Stimulated activated CD4-positive, alpha-beta T cell treated with anti-CD3 and anti-CD28 coated beads, Interleukin-15, amount 100 ng/mL, for 24 hours (primary cell): ENCODE measurements around the gene CSNK1E.

Experiments
- DNase-seq: peaks from one replicate; pipeline ENCODE4 v3.0.0-alpha.2; 2020

The CSNK1E gene

DNA sequence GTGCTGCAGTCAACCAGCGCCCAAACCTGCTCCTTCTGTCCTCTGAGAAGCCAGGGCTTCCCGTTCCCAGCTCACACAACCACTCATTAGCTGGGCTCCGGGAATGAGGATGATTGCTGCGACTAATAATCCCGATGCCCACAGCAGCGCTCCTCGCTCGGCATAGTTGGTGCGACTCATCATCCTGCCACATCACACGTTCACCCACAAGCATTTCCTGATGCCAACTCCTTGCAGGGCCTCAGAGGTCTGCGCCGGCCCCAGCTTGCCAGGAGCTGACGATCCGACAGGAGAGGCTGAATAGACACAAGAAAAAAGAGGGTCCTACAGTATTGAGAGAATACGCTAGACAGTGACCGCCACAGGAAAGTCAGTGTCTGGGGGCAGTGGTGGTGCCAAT is 10.6 kb upstream of the CSNK1E start:
- no peak for DNase-seq

DNA sequence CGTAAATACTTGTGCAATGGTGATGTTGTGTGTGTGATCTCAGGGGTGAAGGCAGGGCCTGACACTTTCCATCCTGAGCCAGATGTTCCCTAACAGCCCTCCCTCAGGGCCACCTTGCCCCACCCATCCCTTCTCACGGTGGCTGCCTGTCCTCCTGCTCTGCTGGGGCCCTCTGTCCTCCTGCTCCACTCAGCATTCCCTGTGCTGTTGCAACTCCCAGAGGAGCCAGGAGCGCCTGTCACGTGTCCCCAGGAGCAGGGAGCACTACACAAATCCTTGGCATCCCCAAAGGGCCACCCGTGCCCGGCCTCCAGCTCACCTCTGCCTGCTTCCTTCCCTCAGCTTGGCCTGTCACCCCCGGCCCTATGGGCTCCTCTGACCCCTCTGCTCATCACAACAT is 10.2 kb upstream of the CSNK1E start:
- no peak for DNase-seq

DNA sequence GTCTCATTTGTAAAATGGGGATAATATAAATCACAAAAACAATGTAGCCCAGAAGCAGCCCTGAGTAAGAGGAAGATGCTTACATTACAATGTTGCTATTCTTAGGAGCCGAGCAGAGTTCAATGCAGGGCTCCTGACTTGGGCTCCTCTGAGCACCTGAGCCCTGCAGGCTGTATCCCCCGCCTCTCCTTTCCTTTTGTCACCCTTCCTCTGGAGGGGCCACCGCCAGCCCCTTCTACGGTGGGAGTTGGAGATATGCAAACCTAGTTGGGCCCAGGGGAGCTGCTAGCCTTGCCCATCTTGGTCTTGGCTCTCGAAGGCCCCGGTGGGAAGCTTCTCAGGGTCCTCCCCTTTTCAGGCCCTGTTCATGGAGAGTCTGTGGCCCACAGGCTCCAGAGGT is 8.4 kb upstream of the CSNK1E start:
- no peak for DNase-seq

DNA sequence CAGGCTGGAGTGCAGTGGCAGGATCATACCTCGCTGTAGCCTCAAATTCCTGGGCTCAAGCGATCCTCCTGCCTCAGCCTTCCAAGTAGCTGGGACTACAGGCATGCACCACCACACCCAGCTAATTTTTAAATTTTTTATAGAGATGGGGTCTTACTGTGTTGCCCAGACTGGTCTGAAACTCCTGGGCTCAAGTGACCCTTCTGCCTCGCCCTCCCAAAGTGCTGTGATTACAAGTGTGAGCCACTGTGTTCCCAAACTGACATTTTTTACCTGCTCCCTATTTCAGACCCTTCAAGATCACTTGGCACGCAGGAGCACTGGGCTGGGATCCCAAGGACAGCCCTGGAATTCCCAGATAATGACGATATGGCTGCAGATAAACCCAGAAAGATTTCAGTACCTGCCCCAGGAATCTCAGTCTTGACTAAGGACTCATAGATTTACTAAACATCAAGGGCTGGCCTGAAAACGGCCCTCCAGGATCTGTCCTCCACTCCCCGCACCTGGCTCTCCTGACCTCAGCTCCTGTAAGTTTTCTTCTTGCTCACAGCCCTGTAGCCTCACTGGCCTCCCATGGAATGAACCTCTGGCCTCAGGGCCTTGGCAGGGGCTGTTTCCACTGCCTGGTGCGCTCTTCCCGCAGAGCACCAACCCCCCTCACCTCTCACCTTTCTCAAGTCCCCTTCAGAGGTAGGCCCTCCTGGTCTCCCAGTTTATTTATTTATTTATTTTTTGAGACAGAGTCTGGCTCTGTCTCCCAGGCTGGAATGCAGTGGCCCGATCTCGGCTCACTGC is 3.6 kb upstream of the CSNK1E start:
- no peak for DNase-seq

DNA sequence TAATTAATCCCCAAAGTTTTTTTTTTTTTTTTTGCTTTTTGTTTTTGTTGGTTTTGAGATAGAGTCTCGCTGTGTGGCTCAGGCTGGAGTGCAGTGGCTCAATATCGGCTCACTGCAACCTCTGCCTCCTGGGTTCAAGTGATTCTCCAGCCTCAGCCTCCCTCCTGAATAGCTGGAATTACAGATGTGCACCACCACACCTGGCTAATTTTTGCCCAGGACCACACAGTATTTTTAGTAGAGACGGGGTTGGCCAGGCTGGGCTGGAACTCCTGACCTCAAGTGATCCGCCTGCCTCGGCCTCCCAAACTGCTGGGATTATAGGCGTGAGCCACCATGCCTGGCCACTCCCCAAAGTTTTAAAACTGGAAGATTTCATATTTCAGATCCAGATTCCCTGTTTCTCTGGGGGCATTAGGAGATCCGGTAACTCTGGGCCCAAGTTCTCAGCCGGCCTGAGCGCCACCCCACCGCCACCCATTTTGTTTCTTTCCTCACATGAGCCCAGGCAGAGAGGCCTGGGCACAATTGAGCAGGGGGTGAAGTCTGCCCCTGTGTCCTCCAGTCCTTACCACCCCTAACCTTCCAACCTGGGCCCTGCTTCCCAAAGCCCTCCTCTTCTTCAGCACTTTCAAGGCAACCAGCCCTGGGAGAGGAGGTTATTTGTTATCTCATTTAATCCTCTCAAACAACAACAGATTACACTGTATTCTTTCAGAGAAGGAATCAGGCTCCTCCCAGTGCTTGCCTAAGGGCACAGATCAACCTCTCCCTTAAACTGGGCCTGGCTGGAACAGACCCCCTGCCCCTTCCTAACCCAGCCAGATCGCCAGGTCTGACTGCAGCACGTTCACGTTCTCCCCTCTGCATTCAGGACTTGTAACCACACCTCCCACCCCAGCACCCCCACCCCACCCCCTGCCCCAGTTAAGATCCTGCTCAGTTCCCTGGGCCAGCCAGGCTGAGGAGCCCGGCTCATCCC is 1.9 kb upstream of the CSNK1E start:
- DNase-seq: no peak

DNA sequence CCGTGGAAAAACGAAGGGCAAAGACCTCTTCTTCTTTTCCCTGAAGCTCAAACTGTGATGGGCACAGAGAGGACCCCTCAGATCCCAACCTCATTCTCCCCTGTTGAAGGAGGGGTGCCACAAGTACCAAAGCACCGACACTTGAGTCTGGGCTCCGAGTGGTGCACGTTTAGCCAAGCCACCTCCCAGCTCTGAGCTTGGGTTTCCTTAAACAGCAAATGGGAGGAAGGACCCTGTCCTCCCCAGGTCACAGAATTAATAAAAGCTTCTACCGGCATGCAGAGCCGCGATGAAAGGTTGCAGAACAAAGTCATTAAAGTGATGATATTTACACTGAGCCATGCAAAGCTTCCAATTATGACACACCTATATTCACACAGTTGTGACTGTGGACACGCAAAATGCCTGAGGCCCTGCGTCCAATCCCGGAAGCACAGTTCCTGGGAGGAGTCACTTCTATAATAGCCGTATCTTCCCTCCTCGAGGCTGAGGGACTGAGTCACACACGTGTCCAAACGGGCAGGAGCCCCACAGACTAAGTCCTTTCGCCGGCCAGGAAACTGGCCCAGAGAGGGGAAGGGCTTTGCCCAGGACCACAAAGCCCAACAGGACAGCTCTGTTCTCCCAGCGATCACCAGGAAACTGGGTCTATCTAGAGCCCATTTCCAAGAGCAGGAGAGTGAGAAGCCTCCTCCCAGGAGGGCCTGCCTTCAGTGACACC is 922 bp upstream of the CSNK1E start:
- no peak for DNase-seq

DNA sequence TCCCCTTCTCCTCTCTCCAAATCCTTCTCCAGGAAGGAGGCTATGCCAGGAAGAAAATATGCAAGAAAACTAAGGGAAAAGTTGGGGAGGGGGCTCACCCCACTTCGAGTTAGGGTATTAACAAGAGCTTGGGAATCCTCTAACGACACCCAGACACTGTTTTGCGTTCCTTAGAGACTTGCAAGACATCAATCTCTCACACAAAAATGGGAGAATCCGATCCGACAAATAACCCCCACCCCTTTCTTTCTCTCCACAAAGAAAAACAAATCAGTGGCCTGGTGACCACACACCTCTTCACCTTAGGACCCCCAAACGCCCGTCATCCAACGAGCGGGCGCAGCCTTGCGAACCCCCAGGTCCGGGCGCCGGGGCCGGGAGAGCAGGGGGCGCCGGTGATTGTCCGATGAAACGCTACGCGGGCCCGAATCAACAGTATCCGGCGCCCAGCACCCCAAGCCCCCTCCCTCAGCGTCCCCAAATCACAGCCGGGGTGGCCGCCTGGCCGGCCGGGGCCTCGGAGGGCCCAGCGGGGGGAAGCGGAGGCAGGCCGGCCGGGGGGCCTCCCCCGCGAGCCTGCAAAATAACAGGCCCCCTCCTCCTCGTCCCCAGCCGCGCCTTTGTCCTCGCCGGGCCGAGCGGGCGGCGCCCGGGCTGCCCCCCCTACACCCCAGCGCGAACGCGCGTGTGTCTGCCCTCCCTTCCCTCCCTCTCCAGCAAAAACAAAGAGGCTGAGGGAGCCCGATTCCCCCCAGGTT is 690 bp downstream of the CSNK1E start:
- DNase-seq: peak; percentile 54

DNA sequence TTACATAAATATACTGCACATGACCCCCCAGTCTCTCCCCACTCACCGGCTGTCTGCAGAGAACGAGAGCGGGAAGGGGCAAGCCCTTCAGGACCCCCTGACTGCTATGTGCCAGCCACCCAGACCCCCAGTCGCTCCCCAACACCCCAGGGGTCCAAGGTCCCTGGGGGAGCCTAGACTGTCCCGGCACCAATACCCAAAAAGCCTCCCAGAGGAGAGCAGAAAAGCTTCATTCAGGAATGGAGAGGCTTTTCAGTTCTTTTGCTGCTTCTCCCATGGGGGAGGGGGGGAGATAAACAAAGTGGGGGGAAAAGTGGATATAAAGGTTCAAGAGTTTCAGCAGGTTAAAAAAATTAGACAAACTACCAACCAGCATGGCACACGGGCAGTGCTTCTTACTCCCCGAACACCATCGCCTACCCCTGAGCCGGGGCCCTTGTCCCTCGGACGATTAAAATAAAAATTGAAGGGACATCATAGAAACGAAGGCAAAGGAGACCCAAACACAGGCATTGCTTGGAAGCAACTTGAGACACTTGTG is 1.3 kb downstream of the CSNK1E start:
- DNase-seq: peak; percentile 16

DNA sequence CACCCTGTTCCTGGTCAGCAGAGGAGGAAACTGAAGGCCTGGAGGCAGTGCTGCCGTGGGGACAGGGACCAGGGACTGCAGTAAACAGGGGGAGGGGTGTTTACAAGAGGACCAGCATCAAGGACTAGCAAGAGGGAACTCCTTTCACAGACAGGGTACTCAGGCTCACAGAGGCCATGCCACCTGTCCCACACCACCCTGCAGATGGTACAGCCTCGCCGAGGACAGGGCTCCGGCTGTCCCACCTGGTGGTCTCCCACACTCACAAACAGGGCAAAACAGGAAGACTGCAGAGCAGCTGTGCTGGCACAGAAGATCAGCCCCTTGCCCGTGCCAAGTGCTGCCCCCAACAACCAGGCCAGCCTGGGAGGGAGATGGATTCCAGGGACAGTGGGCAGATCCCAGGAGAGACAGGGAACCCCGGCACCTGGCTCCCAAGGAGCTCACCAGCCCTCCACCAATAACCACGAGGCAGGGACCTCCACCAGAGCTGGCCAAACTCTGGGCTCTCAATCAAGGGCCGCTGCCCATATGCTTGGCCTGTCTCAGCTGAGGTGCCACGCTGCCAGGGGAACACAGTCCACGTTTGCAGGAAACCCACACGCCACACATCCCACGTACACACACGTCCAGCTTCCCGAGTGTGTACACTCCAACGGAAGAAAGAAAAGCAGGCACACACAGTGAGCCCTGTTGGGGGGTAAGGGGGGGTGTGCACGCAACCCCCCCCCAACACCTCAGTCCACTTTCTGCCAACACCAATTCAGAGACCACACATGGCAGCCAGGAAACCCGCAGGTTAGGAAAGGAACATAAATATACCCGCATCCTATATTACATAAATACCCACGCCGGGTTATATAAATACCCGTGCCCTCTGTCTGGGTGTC is 2.1 kb downstream of the CSNK1E start:
- DNase-seq: no peak

DNA sequence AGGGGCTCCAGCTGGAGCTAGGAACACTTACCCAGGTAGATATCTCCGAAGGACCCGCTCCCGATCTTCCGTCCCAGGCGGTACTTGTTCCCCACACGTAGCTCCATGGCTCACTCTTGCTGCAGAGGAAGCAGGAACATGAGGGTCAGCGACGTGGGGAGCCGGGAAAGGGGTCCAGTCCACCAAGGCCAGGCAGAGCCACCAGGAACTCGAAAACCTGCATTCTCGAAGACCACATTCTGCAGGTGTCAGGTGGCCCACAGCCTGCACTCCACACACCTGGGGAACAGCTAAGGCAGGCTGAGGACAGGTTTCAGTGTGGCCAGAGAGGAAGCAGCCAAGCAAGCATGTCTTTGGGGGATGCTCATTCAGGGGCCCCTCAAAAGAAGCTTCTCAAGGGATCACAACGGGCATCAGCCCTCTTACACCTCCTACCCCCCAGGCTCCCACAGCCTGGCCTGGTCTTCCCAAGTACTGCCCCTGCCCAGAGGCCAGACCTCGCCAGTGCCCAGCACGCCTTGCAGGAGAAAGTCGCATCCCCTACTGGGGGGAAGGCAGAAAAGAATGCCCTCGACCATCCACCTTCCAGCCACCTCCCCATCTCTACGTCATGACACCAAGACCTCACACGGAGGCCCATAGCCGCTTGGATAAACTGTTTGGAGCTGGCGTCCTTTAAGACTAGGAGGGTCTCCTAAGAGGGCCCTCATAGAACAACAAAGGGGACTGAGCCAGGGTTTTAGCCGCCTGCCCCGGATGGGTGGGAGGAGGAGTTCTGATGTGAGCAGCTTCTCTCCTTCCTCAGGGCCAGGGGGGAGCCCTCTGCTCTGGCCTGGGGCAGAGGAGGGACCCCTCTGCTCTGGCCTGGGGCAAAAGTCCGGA is 2.9 kb downstream of the CSNK1E start:
- no peak for DNase-seq

DNA sequence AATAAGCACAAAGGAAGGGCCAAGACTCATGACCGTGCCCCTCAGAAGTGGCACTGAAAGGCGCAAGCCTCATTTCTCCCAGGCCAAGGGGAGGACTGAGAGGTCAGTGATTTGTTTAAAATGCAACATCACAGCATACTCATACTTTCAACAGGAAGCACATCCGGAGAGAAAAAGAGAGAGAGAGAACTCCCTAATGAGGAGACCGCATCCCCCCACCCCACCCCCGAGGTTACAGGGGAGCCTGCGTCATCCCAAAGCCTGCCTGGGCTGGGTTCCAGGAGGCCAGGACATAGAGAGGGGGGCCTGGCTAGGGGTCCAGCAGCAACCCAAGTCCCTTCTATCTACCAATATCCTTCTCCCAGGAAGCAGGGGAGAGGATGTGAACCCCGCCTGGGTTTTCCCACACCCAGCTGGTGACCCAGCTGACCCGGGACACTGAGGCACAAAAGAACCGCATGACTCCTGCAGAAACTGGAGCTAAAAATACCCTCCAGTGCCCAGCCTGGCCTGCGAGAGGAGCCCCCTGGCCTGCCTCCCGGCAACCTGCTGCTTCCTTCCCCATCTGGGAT is 3.8 kb downstream of the CSNK1E start:
- DNase-seq: peak; percentile 33

DNA sequence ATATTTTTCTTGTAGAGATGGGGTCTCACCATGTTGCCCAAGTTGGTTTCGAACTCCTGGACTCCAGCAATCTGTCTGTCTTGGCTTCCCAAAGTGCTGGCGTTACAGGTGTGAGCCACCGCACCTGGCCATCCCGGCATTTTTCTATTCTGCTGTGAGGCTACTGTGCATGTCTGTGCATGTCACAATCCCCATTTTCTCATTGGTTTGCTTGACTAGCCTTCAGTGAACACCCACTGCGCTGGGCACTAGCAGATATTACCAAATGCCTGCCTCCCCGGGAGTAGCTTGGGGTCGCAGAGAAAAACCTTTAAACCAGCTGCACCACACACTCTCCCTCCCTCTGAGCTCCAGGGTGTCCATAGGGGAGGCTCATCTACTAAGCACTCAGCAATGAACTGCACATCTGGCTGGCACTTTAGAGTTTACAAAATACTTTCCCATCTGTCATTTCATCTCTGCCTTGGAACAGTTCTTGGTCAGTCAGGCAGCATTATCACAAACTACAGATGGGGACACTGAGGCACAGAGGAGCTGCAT is 4.9 kb downstream of the CSNK1E start:
- no peak for DNase-seq

DNA sequence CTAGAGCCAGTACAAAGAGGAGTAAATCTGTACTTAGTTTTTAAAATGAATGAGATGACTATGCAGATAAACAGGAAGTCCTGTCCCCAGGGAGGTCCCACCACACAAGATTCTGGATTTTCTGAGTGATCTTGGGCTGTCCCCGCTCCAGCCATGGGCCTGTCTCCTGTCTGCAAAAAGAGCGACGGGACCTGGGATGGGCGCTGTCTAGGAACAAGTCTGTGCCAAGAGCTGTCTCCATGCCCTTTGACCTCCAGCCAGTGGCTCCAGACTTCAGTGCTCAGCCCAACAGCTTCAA is 6.0 kb downstream of the CSNK1E start:
- DNase-seq: no peak

DNA sequence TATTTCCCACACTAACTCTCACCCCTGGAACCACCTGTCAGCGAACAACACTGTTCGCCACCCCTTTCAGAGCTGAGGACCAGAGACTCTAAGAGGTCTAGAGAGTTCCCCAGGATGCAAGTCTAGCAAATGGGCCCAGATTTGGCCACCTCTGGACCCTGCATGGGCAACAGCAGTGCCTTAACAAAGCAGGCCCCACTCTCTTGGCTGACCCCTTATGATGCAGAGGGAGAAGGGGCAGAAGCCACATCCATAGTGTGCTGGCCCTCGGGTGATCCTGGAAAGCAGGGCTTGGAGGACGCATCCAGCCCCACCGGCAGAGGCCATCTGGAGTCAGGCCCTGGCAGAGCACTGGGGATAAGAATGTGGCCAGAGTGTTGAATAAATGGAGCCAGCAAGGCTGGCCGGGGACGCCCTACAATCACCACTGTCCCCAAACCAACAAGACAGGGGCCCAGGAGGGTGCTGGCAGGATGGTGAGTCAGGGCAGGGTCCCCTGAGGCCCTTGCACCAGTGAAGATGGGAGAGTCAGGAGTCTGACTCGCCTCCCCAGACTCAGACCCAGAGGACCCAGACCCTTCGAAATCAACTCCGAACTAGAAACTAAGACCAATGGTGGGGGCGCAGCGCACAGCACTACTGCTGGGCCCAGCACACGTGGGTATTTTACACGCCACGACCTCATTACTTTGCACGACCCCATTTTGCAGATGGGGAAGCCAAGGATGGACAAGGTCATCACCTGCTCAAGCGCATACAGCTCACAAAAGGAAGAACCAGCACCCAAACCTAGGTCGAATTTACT is 6.5 kb downstream of the CSNK1E start:
- no peak for DNase-seq

DNA sequence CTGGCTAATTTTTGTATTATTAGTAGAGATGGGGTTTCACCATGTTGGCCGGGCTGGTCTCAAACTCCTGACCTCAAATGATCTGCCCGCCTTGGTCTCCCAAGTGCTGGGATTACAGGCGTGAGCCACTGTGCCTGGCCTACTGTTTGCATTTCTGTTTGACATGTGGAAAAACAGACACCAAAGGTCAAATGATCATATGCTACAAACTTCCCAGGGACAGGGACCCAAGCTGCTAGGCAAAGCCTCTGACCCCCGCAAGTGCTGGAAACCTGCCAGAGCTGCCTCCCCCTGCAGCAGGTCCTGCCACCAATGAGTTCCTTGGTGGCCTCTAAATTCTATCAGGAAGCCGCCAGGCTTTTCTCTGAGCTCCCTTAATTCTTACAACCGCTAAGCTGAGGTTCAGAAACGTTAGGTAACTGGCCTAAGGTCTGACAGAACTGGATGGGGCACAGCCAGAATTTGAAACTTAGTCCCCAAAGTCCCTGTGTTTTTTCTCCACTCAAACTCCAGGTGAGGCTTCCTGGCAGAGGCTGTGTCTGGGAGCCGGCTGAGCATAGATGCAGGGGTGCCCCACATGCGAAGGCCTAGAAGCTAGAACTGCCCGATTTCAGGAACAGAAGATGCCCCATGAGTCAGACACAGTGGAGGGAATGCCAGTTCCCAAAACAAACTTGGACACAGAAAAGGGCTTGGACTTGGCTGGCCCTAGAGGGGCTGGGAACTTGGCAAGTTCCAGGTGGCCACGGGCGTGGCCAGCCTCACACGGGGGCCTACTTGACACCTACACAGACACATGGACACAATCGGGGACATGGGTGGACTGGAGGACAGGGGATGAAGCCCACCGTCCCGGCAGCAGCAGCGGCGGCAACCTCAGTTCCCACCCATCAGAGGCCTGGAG is 7.4 kb downstream of the CSNK1E start:
- DNase-seq: no peak

DNA sequence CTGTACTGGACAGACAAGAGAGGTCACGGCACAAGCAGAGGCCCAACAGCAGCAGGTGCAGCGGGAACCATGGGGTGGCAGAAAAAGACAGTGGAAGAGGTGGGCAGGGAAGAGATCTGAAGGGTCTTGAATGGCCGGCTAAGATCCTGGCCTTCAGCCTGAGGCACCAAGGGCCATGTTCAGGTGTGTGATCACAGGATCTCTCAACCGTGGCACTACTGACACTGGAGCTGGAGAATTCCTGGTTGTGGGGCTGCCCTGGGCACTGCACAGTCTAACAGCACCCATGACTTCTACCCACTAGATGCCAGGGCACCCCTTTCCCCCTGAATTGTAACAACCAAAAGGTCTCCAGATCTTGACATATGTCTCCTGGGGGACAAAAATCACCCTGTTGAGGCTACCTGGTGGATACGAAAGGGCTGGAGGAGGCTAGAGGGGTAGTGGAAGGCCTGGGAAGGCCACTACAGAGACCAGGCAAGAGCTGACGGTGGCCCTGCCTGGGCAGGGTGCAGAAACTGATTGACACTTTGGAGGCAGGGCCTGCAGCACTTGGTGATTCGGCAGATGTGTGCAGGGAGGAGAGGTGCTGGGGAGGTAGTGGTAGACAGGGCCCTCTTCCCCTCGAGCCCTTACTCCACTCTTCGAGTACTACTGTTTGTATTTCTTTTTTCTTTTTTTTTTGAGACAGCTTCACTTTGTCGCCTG is 8.3 kb downstream of the CSNK1E start:
- no peak for DNase-seq
